GM19395 (cell line): ENCODE results near the gene SLC22A17.

Experiments used
- ATAC-seq: cut with Tn5 transposase; IDR thresholded peaks from one replicate; pipeline ENCODE4 v1.9.1; 2021; ENCODE audit warnings: mild to moderate bottlenecking, moderate library complexity; ENCODE audit not compliant: unreplicated experiment

The SLC22A17 gene

GRCh38 chr14:23364164-23365035, 11.7 kb upstream of the SLC22A17 start:
- ATAC-seq = no peak

GRCh38 chr14:23362200-23362599, 9.5 kb upstream of the SLC22A17 start:
- no peak for ATAC-seq

DNA sequence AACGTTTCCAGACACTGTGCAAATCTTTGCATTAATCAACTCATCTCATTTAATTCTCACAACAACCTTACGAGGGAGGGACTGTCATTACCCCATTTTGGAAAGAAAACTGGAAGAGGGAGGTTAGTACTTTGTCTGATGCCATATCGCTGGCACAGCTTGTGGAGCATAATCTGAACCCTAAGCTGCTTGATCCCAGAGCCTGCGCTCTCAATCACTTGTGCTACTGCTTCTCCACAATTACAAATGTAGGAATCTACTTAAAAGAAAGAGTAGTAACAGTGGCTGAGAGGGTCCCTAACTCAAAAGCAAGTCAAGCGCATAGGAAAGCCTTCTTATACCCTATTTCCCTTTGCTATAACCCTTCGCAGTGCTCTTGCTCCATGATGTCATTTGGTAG, 9.1 kb upstream of the SLC22A17 start:
- ATAC-seq = no peak

DNA sequence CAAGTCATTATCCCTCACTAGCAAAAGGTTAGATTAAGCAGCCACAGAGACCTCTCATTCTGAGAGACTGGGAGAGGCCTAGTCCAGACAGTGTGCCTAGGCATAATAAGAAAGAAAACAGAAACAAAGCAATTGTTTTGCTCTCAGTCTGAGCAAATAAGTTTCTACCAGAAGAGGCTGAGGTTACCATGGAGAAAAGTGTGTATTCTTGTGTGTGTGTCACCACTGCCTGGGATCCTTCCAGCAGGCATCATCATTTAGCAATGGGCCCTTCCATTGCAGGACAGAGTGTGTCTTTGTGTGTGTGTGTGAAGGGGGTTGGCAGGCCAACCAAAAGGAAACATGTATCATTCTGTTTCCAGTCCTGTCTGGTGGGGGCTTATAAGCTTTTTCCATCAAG, 8.6 kb upstream of the SLC22A17 start:
- ATAC-seq = no peak

- no peak for ATAC-seq
Observed at GRCh38 chr14:23360496-23360895, 7.8 kb upstream of the SLC22A17 start.

DNA sequence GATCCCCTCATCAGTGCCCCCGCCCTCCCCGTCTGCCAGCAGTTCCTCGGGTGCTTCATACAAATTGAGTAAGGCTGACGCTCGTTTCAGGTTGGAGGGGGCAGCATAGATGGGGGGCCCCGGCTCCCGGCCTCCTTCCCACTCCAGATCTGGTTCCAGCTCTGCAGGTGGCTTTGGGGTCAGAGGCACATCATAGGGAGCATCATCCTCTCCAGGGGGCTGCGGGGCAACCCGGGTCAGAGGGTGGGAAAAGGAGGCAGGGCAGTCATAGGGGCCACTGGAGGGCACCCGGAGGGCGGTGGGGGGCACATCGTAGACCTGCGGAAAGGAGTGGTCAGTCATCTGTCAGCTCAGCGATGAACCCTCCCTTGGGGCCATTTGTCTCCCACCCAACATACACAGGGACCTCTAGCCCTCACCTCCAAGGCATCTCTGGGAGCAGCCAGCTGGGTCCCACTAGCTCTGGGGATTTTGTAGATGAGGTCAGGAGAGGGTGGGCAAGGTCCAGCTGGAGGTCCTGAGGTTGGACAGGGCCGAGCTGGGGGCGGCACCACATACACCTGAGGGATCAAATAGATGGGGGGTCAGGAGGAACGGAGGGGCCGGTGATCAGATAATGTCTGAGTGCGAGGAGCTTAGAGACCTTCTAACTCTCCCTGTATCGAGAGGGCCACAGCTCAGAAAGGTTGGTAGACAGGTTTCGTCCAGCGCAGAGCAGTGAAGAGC, 7.2 kb upstream of the SLC22A17 start:
- ATAC-seq = no peak

GRCh38 chr14:23359167-23359626, 6.5 kb upstream of the SLC22A17 start:
- no peak for ATAC-seq

GRCh38 chr14:23358553-23359166, 6.0 kb upstream of the SLC22A17 start:
- no peak for ATAC-seq

- ATAC-seq = no peak
Observed at GRCh38 chr14:23358042-23358441, 5.4 kb upstream of the SLC22A17 start.

DNA sequence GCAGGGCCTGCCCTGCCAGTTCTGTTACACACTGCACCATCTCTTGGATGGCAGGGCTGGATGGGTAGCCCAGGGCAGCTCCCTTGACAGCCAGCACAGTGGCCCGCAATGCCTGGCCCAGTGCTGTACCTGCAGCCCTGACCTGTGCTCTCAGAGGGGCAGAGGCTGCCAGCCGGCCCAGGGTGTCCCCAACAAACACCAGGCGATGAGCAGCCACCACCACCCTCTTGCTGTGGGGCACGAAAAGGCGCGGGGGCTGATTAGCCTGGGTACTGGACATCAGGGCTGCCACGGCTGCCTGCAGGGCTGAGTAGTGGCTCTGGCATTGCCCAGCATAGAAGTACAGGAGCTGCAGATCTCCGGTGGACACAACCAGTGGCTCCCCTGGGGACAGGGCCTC, 4.6 kb upstream of the SLC22A17 start:
- ATAC-seq = no peak

DNA sequence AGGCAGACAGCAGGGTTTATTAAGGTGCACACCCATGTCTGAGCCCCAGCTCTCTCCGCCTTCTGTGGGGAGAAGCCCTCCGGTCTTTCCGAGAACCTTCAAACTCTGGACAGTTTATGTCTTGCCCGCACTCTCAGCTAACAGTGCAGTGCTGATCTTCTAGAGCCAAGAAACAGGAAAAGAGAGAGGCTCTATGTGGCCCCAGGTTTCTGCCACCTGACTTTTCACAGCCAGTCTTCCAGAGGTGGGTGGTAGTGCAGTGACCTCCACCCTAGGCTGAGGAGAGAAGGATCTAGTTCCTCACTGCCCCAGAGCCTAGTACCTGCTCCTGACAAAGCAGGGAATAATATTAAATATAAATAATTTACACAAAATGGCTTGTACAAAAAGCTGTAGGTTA, 4.0 kb upstream of the SLC22A17 start:
- ATAC-seq = no peak

DNA sequence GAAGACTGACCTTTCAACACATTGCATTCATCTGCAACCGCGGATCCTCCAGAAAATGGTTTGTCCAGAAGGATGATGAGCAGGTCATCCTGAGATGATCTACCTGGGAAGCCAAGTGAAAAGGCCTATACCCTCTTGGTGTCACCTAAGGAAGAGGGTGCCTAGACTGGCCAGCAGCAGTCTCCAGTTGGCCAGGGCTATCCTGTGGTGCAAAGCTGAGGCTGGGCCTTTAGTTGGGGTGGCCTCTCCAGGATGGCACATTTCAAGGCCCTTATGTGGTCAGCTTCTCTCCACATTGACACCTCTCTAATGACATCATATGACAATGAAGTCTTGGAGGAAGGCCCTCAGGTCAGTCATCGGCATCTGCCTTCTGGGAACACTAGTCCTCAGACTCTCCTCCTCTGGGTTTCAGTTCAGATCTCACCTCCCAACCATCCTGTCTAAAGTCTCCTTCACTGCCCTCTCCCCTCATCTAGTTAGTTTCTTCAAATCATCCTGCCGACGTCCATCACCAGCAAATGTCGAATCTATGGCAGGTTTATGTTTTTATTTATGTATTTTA, 3.3 kb upstream of the SLC22A17 start:
- no peak for ATAC-seq

GRCh38 chr14:23354990-23355389, 2.3 kb upstream of the SLC22A17 start:
- ATAC-seq = no peak

GRCh38 chr14:23353433-23353780, 720 bp upstream of the SLC22A17 start:
- ATAC-seq = no peak

- no peak for ATAC-seq
Observed at GRCh38 chr14:23351681-23352505, 794 bp downstream of the SLC22A17 start.

- no peak for ATAC-seq
Observed at GRCh38 chr14:23349156-23349845, 3.4 kb downstream of the SLC22A17 start.

DNA sequence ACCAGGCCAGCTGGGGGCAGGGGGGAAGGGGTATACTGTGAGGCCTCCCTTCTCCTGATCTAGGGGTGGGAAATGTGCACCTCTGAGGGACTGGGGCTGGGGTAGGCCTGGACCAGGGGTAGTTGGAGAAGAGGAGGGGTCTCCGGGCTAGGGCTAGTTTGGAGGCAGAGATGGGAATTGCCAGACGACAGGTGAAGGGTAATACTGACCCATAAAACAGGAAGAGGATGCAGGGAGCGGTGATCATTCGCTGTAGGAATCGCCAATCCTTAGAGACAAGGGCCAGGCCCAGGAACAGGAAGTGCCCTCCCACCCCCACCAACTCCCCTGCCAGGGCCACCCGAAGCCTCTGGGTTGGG, 4.4 kb downstream of the SLC22A17 start:
- no peak for ATAC-seq

DNA sequence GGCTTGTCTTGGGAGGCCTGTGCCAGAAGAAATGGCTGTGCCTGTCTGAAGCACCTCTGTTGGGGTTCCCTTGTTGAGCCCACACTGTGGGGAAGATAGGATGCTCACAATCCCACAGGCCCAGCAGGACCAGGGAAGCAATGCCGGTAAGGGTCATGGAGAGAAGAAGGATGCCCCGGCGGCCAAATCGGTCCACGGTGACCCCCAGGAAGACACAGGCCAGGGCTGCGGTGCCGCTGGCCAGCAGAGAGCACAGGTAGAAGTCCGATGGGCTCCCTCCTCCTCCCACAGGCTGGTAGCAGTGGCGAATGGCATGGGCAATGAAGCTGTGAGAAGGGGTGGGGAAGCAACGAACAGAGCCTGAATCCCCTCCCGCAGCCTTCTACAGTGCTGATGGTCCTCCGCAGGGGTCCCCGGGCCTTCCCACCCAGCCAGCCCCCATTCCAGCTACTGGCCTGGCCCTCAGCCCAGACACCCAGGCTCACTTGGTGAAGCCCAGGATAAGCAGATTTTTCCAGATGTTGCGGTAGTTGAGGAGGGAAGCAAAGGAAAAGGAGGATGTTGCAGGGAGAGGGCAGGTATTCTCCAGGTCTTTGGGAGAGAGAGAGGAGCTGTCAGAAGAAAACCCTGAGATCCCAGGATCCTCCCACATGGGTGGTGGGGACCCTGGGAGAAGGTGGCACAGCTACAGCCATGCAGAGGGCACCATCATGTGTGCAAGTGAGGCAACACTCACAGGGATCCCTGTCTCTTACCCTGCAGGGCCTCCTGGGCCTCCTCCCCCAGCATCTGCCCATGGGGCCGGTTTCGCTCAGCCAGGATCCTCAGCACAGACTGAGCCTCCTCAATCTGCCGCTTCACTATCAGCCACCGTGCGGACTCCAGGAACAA, 5.0 kb downstream of the SLC22A17 start:
- no peak for ATAC-seq
